Measurements from ENCODE around the gene RBMS1. TPM values are rescaled to one million over a fixed set of nuclear protein-coding genes. Genes with fewer than 3 reads are reported as not detected.

RBMS1 gene
- total and polyA plus RNA-seq, 2 donors (not counting 1 experiment from before 2014, with no cell fraction given): 18.0 to 36.7 TPM

DNA sequence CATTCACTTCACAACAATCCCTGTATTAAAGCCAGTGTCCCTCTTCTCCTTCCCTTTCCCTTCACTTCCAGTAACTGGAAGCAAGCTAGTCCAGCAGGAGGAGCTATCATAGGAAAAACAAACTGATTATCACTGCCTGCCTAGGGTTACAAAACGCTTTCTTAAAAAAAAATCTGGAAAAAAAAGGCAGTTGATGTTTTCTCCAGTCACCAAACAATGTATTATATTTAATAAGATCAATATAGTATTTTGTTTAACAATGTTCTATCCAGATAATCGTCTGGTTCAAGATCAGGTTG is 214.8 kb downstream of the RBMS1 start:
- intact Hi-C loops (cut with micrococcal nuclease): no loop called here
- H3K27me3 ChIP-seq (replicated peaks in 1 of 4; ENCODE audit: control extremely low read depth in 1 of 4, control insufficient read depth in 3 of 4, insufficient read depth in 4 of 4, low read length in 3 of 4): no peaks in the 10 kb centered on the region
- no peaks in the 10 kb centered on the region for H3K9me3 ChIP-seq (ENCODE audit: control extremely low read depth in 1 of 3, control insufficient read depth in 2 of 3, insufficient read depth in 1 of 3, low read length in 2 of 3)
- no peaks in the 10 kb centered on the region for H4K20me1 ChIP-seq (ENCODE audit: control insufficient read depth, insufficient read depth, low read length, poor library complexity, severe bottlenecking)
- POLR2A ChIA-PET: no interaction called here
- ATAC-seq (ENCODE audit: low read depth) (no peak), DNase-seq (no peak)
- no peak overlapping the region for H3K9ac ChIP-seq (ENCODE audit: low read length)
- peaks cover 36 to 70% of the 10 kb centered on the region in 2 experiments for H3K36me3 ChIP-seq (replicated peaks in 1 of 2; ENCODE audit: control extremely low read depth in 1 of 2, control insufficient read depth in 1 of 2, extremely low read depth in 1 of 2, insufficient read depth in 2 of 2, low read length in 1 of 2)
- WGBS (ENCODE audit: insufficient coverage): no CpG with 5 or more reads among the region's 2 CpGs
- no peak overlapping the region for H3K4me3 ChIP-seq (ENCODE audit: control extremely low read depth in 1 of 5, extremely low read depth in 1 of 5, insufficient read depth in 1 of 5, low read depth in 2 of 5, low read length in 4 of 5)
- no peak overlapping the region for H3K27ac ChIP-seq (ENCODE audit: low read length in 2 of 2)
- H3K4me1 Mint-ChIP-seq: no peaks in the 10 kb centered on the region
- no peak overlapping the region for H3K27ac Mint-ChIP-seq
- H3K27me3 Mint-ChIP-seq: no peaks in the 10 kb centered on the region
- H3K4me1 ChIP-seq (ENCODE audit: control insufficient read depth in 2 of 2, insufficient read depth in 2 of 2, low read length in 2 of 2): no peaks in the 10 kb centered on the region
- H3K4me2 ChIP-seq (replicated peaks; ENCODE audit: low read depth, low read length, poor library complexity, severe bottlenecking): no peak overlapping the region
- H3K4me3 Mint-ChIP-seq: no peak overlapping the region
- H3K79me2 ChIP-seq (ENCODE audit: control insufficient read depth, insufficient read depth, low read length): no peaks in the 10 kb centered on the region
- CTCF ChIA-PET: no interaction called here
- no peak overlapping the region for H2AFZ ChIP-seq (ENCODE audit: insufficient read depth, low read depth, low read length, poor library complexity, severe bottlenecking)
- no peak for TF ChIP-seq EZH2 (IDR thresholded peaks at IDR 0.05; ENCODE audit: borderline replicate concordance, insufficient read depth, low read depth, low read length, poor library complexity, severe bottlenecking)
- TF ChIP-seq, protein P1, sequence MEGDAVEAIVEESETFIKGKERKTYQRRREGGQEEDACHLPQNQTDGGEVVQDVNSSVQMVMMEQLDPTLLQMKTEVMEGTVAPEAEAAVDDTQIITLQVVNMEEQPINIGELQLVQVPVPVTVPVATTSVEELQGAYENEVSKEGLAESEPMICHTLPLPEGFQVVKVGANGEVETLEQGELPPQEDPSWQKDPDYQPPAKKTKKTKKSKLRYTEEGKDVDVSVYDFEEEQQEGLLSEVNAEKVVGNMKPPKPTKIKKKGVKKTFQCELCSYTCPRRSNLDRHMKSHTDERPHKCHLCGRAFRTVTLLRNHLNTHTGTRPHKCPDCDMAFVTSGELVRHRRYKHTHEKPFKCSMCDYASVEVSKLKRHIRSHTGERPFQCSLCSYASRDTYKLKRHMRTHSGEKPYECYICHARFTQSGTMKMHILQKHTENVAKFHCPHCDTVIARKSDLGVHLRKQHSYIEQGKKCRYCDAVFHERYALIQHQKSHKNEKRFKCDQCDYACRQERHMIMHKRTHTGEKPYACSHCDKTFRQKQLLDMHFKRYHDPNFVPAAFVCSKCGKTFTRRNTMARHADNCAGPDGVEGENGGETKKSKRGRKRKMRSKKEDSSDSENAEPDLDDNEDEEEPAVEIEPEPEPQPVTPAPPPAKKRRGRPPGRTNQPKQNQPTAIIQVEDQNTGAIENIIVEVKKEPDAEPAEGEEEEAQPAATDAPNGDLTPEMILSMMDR (IDR thresholded peaks at IDR 0.05): no peak
- H3K9me3 Mint-ChIP-seq (ENCODE audit: insufficient read depth): no peaks in the 10 kb centered on the region

DNA sequence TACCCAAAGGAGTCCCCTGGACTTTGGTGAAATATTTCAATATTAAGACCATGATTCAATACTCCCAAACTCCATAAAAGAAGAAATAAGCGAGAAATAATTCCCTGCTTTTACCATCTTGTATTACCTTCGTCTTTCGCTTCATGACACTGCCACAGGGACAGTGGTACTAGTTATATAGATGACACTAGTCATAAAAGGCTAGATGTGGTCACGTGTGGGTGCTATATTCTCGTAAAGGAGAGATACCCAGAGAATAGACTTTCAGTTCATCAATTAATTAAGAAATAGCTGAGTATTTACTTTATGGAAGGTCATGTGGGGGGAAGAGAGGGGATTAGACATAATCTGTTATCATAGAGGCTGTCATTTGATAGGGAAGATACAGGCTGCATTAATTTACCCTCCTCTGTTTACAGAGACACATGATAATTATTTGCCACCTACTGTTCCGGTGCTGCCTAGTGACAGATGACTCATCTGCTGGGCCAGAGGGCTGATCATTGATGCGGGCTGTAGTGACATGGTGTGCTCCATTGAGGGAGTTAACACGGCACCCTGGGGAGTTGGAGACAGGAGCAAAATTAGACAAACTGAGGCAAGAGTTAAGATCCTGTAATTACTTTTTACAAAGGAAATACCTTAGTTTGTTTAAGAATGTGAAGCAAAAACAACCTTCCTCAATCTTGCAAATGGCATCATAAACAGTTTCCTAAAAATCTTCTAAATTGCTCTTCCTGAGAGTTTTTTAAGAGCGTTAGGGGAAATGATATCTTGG is 215.3 kb downstream of the RBMS1 start:
- H2AFZ ChIP-seq (ENCODE audit: insufficient read depth, low read depth, low read length, poor library complexity, severe bottlenecking): no peak overlapping the region
- no peak for DNase-seq
- CTCF ChIA-PET: no interaction called here
- no peaks in the 10 kb centered on the region for H3K79me2 ChIP-seq (ENCODE audit: control insufficient read depth, insufficient read depth, low read length)
- no peaks in the 10 kb centered on the region for H3K4me1 ChIP-seq (ENCODE audit: control insufficient read depth in 2 of 2, insufficient read depth in 2 of 2, low read length in 2 of 2)
- H3K4me2 ChIP-seq (replicated peaks; ENCODE audit: low read depth, low read length, poor library complexity, severe bottlenecking): no peak overlapping the region
- intact Hi-C loops (cut with micrococcal nuclease): no loop called here
- H3K36me3 ChIP-seq (replicated peaks in 1 of 2; ENCODE audit: control extremely low read depth in 1 of 2, control insufficient read depth in 1 of 2, extremely low read depth in 1 of 2, insufficient read depth in 2 of 2, low read length in 1 of 2): peaks cover 33 to 64% of the 10 kb centered on the region in 2 experiments
- no peaks in the 10 kb centered on the region for H4K20me1 ChIP-seq (ENCODE audit: control insufficient read depth, insufficient read depth, low read length, poor library complexity, severe bottlenecking)
- H3K27me3 ChIP-seq (replicated peaks in 1 of 4; ENCODE audit: control extremely low read depth in 1 of 4, control insufficient read depth in 3 of 4, insufficient read depth in 4 of 4, low read length in 3 of 4): no peaks in the 10 kb centered on the region
- 100% methylated on average over 1 of the region's 9 CpGs for WGBS (ENCODE audit: insufficient coverage)
- H3K4me1 Mint-ChIP-seq: no peaks in the 10 kb centered on the region
- H3K27ac Mint-ChIP-seq: no peak overlapping the region
- no peak overlapping the region for H3K4me3 ChIP-seq (ENCODE audit: control extremely low read depth in 1 of 5, extremely low read depth in 1 of 5, insufficient read depth in 1 of 5, low read depth in 2 of 5, low read length in 4 of 5)
- no peaks in the 10 kb centered on the region for H3K9me3 ChIP-seq (ENCODE audit: control extremely low read depth in 1 of 3, control insufficient read depth in 2 of 3, insufficient read depth in 1 of 3, low read length in 2 of 3)
- TF ChIP-seq, protein P1 (IDR thresholded peaks at IDR 0.05): no peak
- no peak for TF ChIP-seq EZH2 (IDR thresholded peaks at IDR 0.05; ENCODE audit: borderline replicate concordance, insufficient read depth, low read depth, low read length, poor library complexity, severe bottlenecking)
- no peak overlapping the region for H3K27ac ChIP-seq (ENCODE audit: low read length in 2 of 2)
- ATAC-seq (ENCODE audit: low read depth): peak; percentile 73
- H3K9ac ChIP-seq (ENCODE audit: low read length): no peak overlapping the region
- POLR2A ChIA-PET: no interaction called here
- no peaks in the 10 kb centered on the region for H3K9me3 Mint-ChIP-seq (ENCODE audit: insufficient read depth)
- H3K27me3 Mint-ChIP-seq: no peaks in the 10 kb centered on the region
- no peak overlapping the region for H3K4me3 Mint-ChIP-seq
